Uterus (tissue), 4 donors: ENCODE results near the gene TMEM201. TPM values are rescaled to one million over a fixed set of nuclear protein-coding genes. Genes with fewer than 3 reads are reported as not detected.

ENCODE experiments used
- DNase-seq, 2 donors: peaks; one replicate each; pipeline ENCODE4 v3.0.0-alpha.2; 2019 to 2020
- H3K27ac ChIP-seq, 2 donors: fragments of 200-600 bp; sonication (generic); 1 replicate in 1 of 2; 2 replicates in 1 of 2; pipeline ENCODE4 v1.5.1; 2016 to 2018
- H3K27me3 ChIP-seq, 2 donors: fragments of 200-600 bp; sonication (generic); one replicate each; pipeline ENCODE4 v1.5.1; 2018 to 2019; ENCODE audit warnings: control low read depth in 1 of 2
- H3K36me3 ChIP-seq, 2 donors: fragments of 200-600 bp; sonication (generic); one replicate each; pipeline ENCODE4 v1.5.1; 2019; ENCODE audit warnings: control low read depth in 1 of 2
- H3K4me1 ChIP-seq, 2 donors: fragments of 200-600 bp; sonication (generic); one replicate each; pipeline ENCODE4 v1.5.1; 2018 to 2019; ENCODE audit warnings: control low read depth in 1 of 2
- H3K4me3 ChIP-seq, 2 donors: fragments of 200-600 bp; sonication (generic); 1 replicate in 1 of 2; 2 replicates in 1 of 2; pipeline ENCODE4 v1.5.1; 2018 to 2019; ENCODE audit warnings: mild to moderate bottlenecking in 1 of 2
- H3K9me3 ChIP-seq, 2 donors: fragments of 200-600 bp; sonication (generic); one replicate each; pipeline ENCODE4 v1.5.1; 2019; ENCODE audit warnings: control low read depth in 1 of 2
- POLR2A ChIP-seq, 2 donors: fragments of 450-650 bp; IDR thresholded peaks; one replicate each; pipeline ENCODE4 v1.6.1; 2016; ENCODE audit warnings: antibody characterized with exemption in 2 of 2, mild to moderate bottlenecking in 1 of 2, moderate library complexity in 1 of 2
- intact Hi-C: fragments of 100-400 bp; cut with DNase I; formaldehyde crosslinking; loops from one replicate; pipeline ENCODE4 v1.15.1; 2023; ENCODE audit warnings: low total_unique reads
- total RNA-seq, 4 donors: library from RNA; depleted of rRNA in 3 of 4; stranded (reverse); fragments of >200 nt in 3 of 4; gene quantifications; one replicate each; pipeline versions ENCODE4 v1.1.0 to v1.2.4, GENCODE V29; 2014 to 2023
- TF ChIP-seq, protein P1 (sequence below), 4 experiments: fragments of 200-600 bp in 2 of 4; fragments of 450-650 bp in 2 of 4; sonication (generic) in 2 of 4; IDR thresholded peaks; one replicate each; pipeline ENCODE4 v1.5.1; 2016 to 2019; ENCODE audit warnings: antibody characterized with exemption in 4 of 4, mild to moderate bottlenecking in 2 of 4, moderate library complexity in 1 of 4
- donor health status: DM: yes; HTN: yes; CAD: no.

TMEM201 gene
- total RNA-seq, 4 donors from 2014 or later, result 0.29 to 20.2 (median 4.0) TPM

DNA sequence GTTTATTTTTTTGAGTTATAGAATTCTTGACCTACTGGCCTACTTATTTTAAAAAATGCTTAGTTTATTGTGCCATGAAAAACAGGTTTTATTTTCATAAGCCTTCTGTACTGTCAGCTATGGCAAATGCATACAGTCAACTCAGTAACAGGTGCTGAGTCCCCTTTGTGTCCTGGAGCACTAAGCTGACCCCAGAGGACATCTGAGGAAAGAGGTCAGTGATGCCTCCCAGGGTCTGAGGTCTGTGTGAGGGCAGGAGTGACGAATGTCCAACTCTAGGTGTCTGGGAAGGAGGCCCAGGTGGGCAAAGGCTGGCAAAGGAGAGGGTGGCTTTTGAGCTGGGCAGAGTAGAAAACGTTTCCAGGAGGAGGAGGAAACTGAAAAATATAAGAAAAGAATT lies 7.8 kb upstream of the TMEM201 start:
- Histone ChIP-seq H3K9me3 (no peaks in the 10 kb centered on the region), H3K36me3 (no peaks in the 10 kb centered on the region), H3K27me3 (no peaks in the 10 kb centered on the region), H3K4me3 (no peak overlapping the region), H3K4me1 (no peaks in the 10 kb centered on the region), H3K27ac (no peak overlapping the region)
- TF ChIP-seq POLR2A (IDR thresholded peaks at IDR 0.05), result no peak
- TF ChIP-seq, protein P1, sequence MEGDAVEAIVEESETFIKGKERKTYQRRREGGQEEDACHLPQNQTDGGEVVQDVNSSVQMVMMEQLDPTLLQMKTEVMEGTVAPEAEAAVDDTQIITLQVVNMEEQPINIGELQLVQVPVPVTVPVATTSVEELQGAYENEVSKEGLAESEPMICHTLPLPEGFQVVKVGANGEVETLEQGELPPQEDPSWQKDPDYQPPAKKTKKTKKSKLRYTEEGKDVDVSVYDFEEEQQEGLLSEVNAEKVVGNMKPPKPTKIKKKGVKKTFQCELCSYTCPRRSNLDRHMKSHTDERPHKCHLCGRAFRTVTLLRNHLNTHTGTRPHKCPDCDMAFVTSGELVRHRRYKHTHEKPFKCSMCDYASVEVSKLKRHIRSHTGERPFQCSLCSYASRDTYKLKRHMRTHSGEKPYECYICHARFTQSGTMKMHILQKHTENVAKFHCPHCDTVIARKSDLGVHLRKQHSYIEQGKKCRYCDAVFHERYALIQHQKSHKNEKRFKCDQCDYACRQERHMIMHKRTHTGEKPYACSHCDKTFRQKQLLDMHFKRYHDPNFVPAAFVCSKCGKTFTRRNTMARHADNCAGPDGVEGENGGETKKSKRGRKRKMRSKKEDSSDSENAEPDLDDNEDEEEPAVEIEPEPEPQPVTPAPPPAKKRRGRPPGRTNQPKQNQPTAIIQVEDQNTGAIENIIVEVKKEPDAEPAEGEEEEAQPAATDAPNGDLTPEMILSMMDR (IDR thresholded peaks at IDR 0.05), result no peak
- intact Hi-C loops, result no loop called here
- DNase-seq, result no peak

DNA sequence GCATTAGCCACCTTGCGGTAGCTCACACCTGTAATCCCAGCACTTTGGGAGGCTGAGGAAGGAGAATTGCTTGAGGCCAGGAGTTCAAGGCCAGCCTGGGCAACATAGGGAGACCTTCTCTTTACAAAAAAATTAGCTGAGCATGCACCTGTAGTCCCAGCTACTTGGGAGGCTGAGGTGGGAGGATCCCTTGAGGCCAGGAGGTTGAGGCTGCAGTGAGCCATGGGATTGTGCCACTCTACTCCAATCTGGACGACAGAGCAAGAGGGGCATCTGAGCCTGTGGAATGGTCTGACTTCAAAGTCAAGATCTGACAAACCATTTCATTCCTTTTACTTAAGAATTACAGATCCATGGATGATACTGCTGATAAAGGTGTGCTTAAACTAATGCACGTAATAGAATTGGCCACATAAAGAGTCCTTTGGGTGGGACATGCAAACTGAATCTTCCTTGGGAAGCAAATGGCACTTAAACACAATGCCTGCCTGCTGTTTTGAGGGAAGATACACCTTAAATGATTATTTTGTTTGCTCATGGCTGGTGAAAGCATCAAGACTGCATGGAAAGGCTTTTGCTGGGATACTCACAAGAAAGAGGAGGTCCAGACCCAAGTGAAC lies 2.5 kb upstream of the TMEM201 start:
- Histone ChIP-seq H3K27ac (no peak overlapping the region), H3K4me1 (no peaks in the 10 kb centered on the region), H3K27me3 (no peaks in the 10 kb centered on the region), H3K9me3 (no peaks in the 10 kb centered on the region), H3K36me3 (no peaks in the 10 kb centered on the region), H3K4me3 (no peak overlapping the region)
- intact Hi-C loops, result no loop called here
- TF ChIP-seq POLR2A (IDR thresholded peaks at IDR 0.05), result no peak
- TF ChIP-seq, protein P1 (IDR thresholded peaks at IDR 0.05), result no peak
- no peak for DNase-seq

DNA sequence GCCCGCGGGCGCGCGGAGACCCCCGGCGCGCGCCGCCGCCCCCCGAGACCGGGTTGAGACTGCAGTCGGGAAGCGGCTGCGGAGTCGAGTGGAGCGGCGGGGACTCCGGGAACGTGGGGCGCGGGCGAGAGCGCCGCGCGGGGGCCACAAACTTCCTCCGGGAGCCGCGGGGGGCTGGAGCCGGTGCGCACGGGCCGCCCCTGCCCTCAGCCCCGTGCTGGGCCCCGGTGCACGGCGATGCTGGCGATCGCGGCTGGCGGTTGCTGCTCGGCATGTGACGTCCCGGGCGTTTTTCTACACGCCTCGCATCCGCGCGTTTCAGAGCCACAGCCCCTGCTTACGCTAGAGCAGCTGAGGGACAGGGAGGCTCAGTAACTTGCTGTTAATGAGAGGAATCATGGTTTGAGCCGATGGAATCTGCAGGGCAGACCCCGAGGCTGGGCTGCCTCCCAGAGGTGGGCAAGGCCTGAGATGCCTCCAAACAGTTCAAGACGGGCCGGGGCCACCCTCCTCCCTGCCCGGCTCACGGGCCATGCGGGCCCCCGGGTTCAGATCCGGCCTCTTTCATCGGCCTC lies 520 bp downstream of the TMEM201 start:
- H3K36me3 ChIP-seq, result no peaks in the 10 kb centered on the region
- peak in 1 of 2 donors; percentile 33 for DNase-seq
- no peaks in the 10 kb centered on the region for H3K9me3 ChIP-seq
- H3K4me1 ChIP-seq, result peaks cover 0 to 6% of the 10 kb centered on the region in 2 donors
- TF ChIP-seq, protein P1 (IDR thresholded peaks at IDR 0.05), result no peak
- TF ChIP-seq POLR2A (IDR thresholded peaks at IDR 0.05), result no peak
- no peaks in the 10 kb centered on the region for H3K27me3 ChIP-seq
- intact Hi-C loops, result no loop called here
- H3K27ac ChIP-seq, result peak overlapping the region; percentile 62 to 79
- peak overlapping the region; percentile 31 to 85 for H3K4me3 ChIP-seq

DNA sequence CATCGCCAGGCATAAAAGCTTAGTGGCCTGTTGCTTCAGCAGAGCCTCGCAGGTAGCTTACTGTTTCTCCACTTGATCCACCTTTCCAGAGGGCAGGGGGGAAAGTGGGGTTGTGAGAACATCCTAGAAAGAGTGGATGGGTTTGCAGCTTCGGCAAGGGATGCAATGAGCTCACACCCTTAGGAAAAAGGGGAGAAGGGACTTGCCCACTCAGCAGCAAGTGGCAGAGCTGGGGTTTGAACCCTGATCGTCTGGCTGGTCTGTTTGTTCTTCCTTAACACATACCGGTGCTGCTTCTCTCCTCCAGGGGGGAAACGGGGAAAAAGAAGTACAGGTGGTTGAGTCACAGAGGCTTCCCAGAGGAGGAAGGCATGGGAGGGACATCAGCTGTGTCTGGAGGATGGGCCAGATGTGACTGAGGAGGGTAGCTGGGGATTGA lies 1.0 kb downstream of the TMEM201 start:
- H3K27ac ChIP-seq, result peak overlapping the region; percentile 62 to 79
- TF ChIP-seq POLR2A (IDR thresholded peaks at IDR 0.05), result no peak
- TF ChIP-seq, protein P1 (IDR thresholded peaks at IDR 0.05), result no peak
- H3K4me1 ChIP-seq, result peaks cover 0 to 6% of the 10 kb centered on the region in 2 donors
- DNase-seq, result no peak
- peak overlapping the region; percentile 31 to 85 for H3K4me3 ChIP-seq
- H3K9me3 ChIP-seq, result no peaks in the 10 kb centered on the region
- H3K27me3 ChIP-seq, result no peaks in the 10 kb centered on the region
- H3K36me3 ChIP-seq, result no peaks in the 10 kb centered on the region
- intact Hi-C loops, result no loop called here

DNA sequence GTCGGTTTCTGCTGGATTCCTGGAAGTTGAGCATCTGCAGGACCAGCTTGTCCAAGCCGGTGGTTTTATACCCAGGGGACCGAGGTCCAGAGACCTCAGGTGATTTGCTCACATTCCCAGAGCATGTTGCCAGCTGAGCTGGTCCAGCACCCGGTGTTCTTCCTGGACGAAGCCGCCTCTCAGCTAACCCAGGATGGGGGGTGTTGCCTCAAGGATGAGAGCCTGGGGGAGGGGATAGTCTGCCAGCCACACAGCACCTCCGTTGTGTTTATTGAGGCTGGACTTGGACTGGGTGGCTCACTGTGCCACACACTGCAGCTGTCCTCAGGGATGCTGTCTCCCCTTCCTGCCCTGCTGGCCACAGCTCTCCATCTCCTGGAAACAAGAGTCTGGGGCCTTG lies 1.5 kb downstream of the TMEM201 start:
- Histone ChIP-seq H3K4me3 (no peak overlapping the region), H3K4me1 (peaks cover 0 to 6% of the 10 kb centered on the region in 2 donors), H3K27ac (no peak overlapping the region), H3K27me3 (no peaks in the 10 kb centered on the region), H3K36me3 (no peaks in the 10 kb centered on the region), H3K9me3 (no peaks in the 10 kb centered on the region)
- intact Hi-C loops, result no loop called here
- DNase-seq, result no peak
- no peak for TF ChIP-seq POLR2A (IDR thresholded peaks at IDR 0.05)
- TF ChIP-seq, protein P1 (IDR thresholded peaks at IDR 0.05), result no peak
